Mucosa of stomach (tissue), 1 donor: ENCODE results near the gene AGBL1.
"Not testable (repeated sequence)": the region's sequence is repeated elsewhere in the genome, so short reads cannot be mapped to it uniquely, and the experiment has no call there.

Source experiments
- H3K27me3 ChIP-seq: one replicate; pipeline ENCODE4 v1.7.0; 2013; ENCODE audit warnings: mild to moderate bottlenecking, low read length; ENCODE audit not compliant: control insufficient read depth, insufficient read depth
- H3K36me3 ChIP-seq: one replicate; pipeline ENCODE4 v1.7.0; 2013; ENCODE audit warnings: low read length; ENCODE audit not compliant: control insufficient read depth, insufficient read depth
- H3K4me1 ChIP-seq: one replicate; pipeline ENCODE4 v1.7.0; 2013; ENCODE audit warnings: mild to moderate bottlenecking, low read length; ENCODE audit not compliant: control insufficient read depth, insufficient read depth
- H3K4me3 ChIP-seq: one replicate; pipeline ENCODE4 v1.7.0; 2013; ENCODE audit warnings: low read length
- H3K9ac ChIP-seq: one replicate; pipeline ENCODE4 v1.7.0; 2013; ENCODE audit warnings: mild to moderate bottlenecking, low read length, moderate library complexity
- H3K9me3 ChIP-seq: one replicate; pipeline ENCODE4 v1.7.0; 2013; ENCODE audit warnings: mild to moderate bottlenecking, low read length, moderate library complexity; ENCODE audit not compliant: control insufficient read depth
- donor health status: Pancreatic carcinoma.

Gene AGBL1

DNA sequence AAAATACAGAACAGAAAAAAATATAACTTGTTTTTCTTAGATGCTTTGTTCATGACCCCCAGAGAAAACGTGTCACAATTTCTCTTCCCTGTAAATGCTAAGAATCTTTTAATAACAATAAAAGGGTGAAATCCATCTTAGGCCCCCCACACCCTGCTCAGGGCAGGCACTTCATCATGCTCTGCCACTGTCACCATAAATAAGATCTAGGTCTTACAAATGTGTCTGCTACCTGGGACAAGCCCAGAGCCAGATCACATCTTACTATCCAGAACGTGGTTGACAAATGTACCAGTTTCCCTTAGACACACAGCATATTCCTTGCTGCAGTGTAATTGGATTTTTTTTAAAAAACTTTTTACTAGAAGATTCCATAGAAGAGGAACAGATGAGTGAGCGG is 795.4 kb downstream of the AGBL1 start:
- no peaks in the 10 kb centered on the region for H3K27me3 ChIP-seq
- H3K4me3 ChIP-seq = no peak overlapping the region
- H3K36me3 ChIP-seq = no peaks in the 10 kb centered on the region
- no peaks in the 10 kb centered on the region for H3K4me1 ChIP-seq
- H3K9me3 ChIP-seq = no peaks in the 10 kb centered on the region
- H3K9ac ChIP-seq = no peak overlapping the region

- H3K4me1 ChIP-seq = no peaks in the 10 kb centered on the region
Measured at GRCh38 chr15:86876387-86876944, 796.8 kb downstream of the AGBL1 start.

GRCh38 chr15:86877171-86877631 is 797.5 kb downstream of the AGBL1 start:
- Histone ChIP-seq H3K9ac (no peak overlapping the region), H3K4me3 (no peak overlapping the region), H3K4me1 (no peaks in the 10 kb centered on the region), H3K27me3 (no peaks in the 10 kb centered on the region), H3K9me3 (no peaks in the 10 kb centered on the region), H3K36me3 (no peaks in the 10 kb centered on the region)

More at GRCh38 chr15:86876387-86876944, 796.8 kb downstream of the AGBL1 start:
- H3K9me3 ChIP-seq = no peaks in the 10 kb centered on the region
- H3K9ac ChIP-seq = no peak overlapping the region
- H3K4me3 ChIP-seq = no peak overlapping the region
- no peaks in the 10 kb centered on the region for H3K36me3 ChIP-seq
- no peaks in the 10 kb centered on the region for H3K27me3 ChIP-seq

DNA sequence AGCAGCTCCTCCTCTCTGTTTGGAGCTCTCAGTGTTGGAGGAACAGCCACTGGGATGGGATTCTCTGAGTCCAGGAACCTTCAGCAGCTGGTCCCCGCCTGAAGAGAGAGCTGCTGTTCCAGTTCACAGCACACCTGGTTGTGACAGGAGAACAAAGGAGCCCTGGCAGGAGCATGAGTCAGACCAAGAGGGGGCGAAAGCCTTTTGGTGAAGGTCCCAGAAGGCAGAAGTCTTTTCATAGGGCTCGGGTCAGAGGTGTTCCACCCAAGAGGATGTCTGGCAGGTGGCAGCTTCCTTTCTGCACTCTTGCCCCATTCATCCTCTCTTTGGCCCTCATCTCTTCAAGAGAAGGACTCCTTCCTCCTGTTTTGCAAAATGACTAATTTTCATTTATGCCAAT is 799.2 kb downstream of the AGBL1 start:
- H3K9me3 ChIP-seq, H3K36me3 ChIP-seq: not testable (repeated sequence)

GRCh38 chr15:86879250-86880229 is 799.9 kb downstream of the AGBL1 start:
- no peak overlapping the region for H3K9ac ChIP-seq
- H3K36me3 ChIP-seq = no peaks in the 10 kb centered on the region
- no peaks in the 10 kb centered on the region for H3K4me1 ChIP-seq
- H3K4me3 ChIP-seq = no peak overlapping the region
- H3K9me3 ChIP-seq = no peaks in the 10 kb centered on the region
- H3K27me3 ChIP-seq = no peaks in the 10 kb centered on the region

More for the DNA sequence above, 799.2 kb downstream of the AGBL1 start:
- not testable (repeated sequence) for H3K9ac ChIP-seq, H3K4me3 ChIP-seq, H3K4me1 ChIP-seq, H3K27me3 ChIP-seq

DNA sequence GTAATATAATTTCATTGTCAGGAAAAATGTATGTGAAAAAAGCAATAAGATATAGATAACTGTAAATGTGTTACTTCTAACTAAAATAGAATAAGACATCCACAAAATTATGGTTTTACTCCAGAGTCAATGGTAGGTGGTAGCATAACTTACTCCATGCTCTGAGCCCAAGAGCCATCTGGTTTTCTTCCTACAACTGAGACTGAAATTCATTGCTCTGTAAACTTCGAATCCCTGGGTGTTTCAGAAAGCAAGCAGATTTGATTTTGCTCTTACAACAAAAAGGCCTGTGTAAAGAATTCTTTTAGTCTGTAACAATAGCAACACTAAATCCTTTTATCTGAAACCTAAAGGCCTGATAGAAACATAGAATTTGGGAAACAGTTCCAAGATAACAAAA is 805.9 kb downstream of the AGBL1 start:
- no peak overlapping the region for H3K9ac ChIP-seq
- no peaks in the 10 kb centered on the region for H3K4me1 ChIP-seq
- no peak overlapping the region for H3K4me3 ChIP-seq
- no peaks in the 10 kb centered on the region for H3K36me3 ChIP-seq
- no peaks in the 10 kb centered on the region for H3K27me3 ChIP-seq
- no peaks in the 10 kb centered on the region for H3K9me3 ChIP-seq

DNA sequence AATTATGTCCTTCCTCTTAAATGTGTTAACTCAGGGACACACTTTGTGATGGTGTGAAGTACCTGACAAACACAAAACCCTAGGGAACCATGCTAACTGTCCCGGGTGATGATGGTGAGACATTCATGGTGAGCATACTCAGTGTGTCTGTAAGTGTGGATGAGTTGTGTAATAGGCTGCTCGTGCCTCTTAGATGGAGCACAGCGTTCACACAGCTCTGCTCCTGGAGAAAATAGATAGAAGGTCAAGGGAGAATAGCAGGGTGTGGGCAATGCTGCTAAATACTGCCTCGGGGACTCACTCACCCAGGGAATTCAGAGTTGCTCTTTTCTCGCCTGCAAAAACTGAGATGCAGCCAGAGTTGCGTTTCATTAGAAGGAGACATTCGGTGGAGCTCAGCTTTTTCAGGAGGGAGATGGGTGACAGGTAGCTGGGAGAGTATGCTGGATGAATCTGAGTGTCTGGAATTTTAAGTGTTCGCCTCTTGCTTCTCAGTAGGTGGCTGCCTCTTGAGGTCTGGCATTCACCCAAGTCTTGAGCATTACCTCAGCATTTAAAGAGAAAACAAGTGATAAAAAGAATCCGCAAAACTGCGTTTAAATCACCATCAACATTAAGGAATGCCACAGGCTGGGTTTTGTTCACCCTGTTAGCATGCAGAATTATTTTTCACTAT is 813.2 kb downstream of the AGBL1 start:
- no peak overlapping the region for H3K4me3 ChIP-seq
- no peaks in the 10 kb centered on the region for H3K27me3 ChIP-seq
- no peaks in the 10 kb centered on the region for H3K36me3 ChIP-seq
- H3K9me3 ChIP-seq = no peaks in the 10 kb centered on the region
- H3K4me1 ChIP-seq = no peaks in the 10 kb centered on the region
- H3K9ac ChIP-seq = no peak overlapping the region

DNA sequence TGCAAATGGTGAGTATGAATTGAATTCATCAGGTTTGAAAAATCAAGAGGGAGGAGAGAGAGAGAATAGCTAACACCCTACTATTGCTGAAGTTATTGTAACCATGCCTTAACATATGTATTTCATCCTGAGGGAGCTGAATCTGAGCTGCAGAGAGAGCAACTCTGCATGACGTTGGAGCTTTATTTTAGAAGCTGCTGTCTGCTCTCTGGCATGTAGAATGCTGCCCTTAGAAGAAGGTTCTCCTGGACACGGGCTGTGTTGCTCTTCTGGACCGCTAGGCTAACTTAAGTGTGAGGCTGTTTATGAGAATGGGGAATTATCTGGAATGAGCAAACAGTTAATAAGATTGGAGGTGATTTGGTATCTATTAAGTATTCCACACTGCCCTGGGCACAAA is 814.6 kb downstream of the AGBL1 start:
- H3K4me1 ChIP-seq = no peaks in the 10 kb centered on the region

DNA sequence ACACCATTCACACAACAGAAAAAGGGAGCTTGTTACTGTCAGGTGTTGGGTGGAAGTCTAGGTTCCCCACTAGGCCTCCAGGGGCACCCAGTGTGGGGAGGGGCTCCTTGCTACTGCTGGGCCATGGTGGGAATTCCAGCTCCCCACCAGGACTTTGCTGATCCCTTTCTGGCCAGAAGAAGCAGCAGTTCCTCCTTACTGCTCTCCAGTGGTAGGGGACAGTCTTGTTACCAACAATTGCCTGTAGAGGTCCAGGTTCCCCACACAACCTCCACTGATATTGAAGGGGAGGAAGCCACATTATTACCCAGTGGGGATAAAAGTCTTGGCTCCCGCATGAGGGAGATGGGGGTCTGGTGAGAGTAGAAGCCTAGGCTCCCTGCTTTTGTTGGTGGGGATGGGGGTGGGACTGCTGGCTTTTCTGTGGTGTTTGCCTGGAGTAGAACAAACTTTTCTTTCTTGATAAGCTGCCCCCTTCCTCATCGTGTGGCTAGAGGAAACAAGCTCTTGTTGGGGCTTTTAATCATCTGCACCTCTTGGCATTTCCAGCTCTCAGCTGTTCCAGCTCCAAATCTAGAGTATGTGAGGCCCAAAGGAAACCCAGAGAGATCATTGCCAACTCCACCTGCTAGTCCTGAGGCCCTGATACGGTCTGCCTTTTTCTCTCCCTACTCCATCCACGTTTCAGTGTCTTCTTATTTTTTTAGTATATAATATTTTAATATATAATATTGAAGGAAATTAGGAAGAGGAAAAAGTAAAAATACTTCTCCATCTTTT is 824.2 kb downstream of the AGBL1 start:
- H3K27me3 ChIP-seq = no peaks in the 10 kb centered on the region
- no peak overlapping the region for H3K4me3 ChIP-seq
- no peaks in the 10 kb centered on the region for H3K9me3 ChIP-seq

More for the DNA sequence above, 814.6 kb downstream of the AGBL1 start:
- no peak overlapping the region for H3K4me3 ChIP-seq
- no peaks in the 10 kb centered on the region for H3K36me3 ChIP-seq
- H3K9ac ChIP-seq = no peak overlapping the region
- no peaks in the 10 kb centered on the region for H3K9me3 ChIP-seq
- no peaks in the 10 kb centered on the region for H3K27me3 ChIP-seq

GRCh38 chr15:86905625-86906256 is 826.1 kb downstream of the AGBL1 start:
- Histone ChIP-seq H3K9me3 (no peaks in the 10 kb centered on the region), H3K27me3 (no peaks in the 10 kb centered on the region), H3K9ac (no peak overlapping the region), H3K36me3 (no peaks in the 10 kb centered on the region), H3K4me1 (no peaks in the 10 kb centered on the region), H3K4me3 (no peak overlapping the region)

More for the DNA sequence above, 824.2 kb downstream of the AGBL1 start:
- Histone ChIP-seq H3K36me3 (no peaks in the 10 kb centered on the region), H3K4me1 (no peaks in the 10 kb centered on the region), H3K9ac (no peak overlapping the region)

DNA sequence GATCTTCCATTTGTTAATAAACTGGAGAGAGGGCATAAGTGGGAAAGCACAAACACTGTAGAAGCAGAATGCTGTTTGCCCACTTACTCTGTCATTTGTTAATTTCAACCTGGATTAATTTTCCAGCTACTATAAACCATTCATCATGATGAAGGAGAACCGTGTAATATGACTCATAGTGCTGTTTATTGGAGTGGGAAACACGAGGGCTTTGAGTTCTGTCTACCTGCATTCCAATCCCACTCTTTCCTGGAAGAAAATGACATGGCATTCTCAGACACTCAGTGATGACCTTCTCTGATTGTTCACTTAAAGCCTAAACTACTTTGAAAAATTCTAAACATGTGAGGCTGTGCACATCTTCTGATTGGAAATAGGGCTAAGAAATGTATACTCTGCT is 826.7 kb downstream of the AGBL1 start:
- no peaks in the 10 kb centered on the region for H3K36me3 ChIP-seq
- H3K4me1 ChIP-seq = no peaks in the 10 kb centered on the region
- no peak overlapping the region for H3K9ac ChIP-seq
- no peaks in the 10 kb centered on the region for H3K27me3 ChIP-seq
- no peaks in the 10 kb centered on the region for H3K9me3 ChIP-seq
- H3K4me3 ChIP-seq = no peak overlapping the region
